BE2C (cell line): ENCODE results near the gene KCNC4.

Source experiments
- DNase-seq: peaks from one replicate; pipeline ENCODE4 v3.0.0-alpha.2; 2020
- H3K27me3 ChIP-seq: fragments of 250-450 bp; sonication (Bioruptor Pico); 2 replicates; pipeline ENCODE4 v1.5.1; 2020; ENCODE audit warnings: mild to moderate bottlenecking
- H3K36me3 ChIP-seq: fragments of 250-450 bp; sonication (Bioruptor Pico); 2 replicates; pipeline ENCODE4 v1.5.1; 2020; ENCODE audit warnings: mild to moderate bottlenecking
- H3K4me1 ChIP-seq: fragments of 250-450 bp; sonication (Bioruptor Pico); 2 replicates; pipeline ENCODE4 v1.5.1; 2020
- H3K4me3 ChIP-seq: 2 replicates; pipeline ENCODE4 v1.5.1; 2011; ENCODE audit warnings: low read depth, low read length
- H3K9me3 ChIP-seq: fragments of 250-450 bp; sonication (Bioruptor Pico); 2 replicates; pipeline ENCODE4 v1.5.1; 2020
- TF ChIP-seq, protein P1 (sequence below): IDR thresholded peaks from 2 replicates; pipeline ENCODE4 v1.5.1; 2012; ENCODE audit warnings: mild to moderate bottlenecking, low read depth, low read length

Gene KCNC4

GRCh38 chr1:110212169-110213142 is 2.3 kb downstream of the KCNC4 start:
- no peaks in the 10 kb centered on the region for H3K9me3 ChIP-seq
- TF ChIP-seq, protein P1, sequence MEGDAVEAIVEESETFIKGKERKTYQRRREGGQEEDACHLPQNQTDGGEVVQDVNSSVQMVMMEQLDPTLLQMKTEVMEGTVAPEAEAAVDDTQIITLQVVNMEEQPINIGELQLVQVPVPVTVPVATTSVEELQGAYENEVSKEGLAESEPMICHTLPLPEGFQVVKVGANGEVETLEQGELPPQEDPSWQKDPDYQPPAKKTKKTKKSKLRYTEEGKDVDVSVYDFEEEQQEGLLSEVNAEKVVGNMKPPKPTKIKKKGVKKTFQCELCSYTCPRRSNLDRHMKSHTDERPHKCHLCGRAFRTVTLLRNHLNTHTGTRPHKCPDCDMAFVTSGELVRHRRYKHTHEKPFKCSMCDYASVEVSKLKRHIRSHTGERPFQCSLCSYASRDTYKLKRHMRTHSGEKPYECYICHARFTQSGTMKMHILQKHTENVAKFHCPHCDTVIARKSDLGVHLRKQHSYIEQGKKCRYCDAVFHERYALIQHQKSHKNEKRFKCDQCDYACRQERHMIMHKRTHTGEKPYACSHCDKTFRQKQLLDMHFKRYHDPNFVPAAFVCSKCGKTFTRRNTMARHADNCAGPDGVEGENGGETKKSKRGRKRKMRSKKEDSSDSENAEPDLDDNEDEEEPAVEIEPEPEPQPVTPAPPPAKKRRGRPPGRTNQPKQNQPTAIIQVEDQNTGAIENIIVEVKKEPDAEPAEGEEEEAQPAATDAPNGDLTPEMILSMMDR = no peak
- H3K4me3 ChIP-seq = no peak overlapping the region
- H3K4me1 ChIP-seq = peaks cover 28% of the 10 kb centered on the region
- no peaks in the 10 kb centered on the region for H3K36me3 ChIP-seq
- no peak for DNase-seq
- H3K27me3 ChIP-seq = peaks cover 7% of the 10 kb centered on the region

DNA sequence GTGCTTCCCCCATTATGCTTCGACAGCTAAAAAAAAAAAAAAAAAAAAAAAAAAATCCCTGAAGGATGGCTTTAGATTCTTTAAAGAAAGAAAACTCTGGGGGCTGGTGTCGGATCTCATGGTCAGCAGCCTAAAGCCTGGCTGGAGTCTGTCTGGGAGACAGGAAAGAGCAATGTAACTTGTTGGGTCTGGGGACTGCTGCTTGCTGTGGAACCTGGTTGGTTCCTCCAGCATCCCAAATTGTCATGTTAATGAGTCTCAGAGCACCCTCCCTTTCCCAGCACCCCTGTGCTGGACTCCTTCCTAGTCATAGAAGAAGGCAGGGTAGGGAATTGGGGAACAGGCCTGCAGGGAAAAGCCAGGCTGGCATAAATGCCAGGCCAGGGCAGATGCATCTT is 3.0 kb downstream of the KCNC4 start:
- TF ChIP-seq, protein P1 = no peak
- H3K4me3 ChIP-seq = no peak overlapping the region
- peaks cover 7% of the 10 kb centered on the region for H3K27me3 ChIP-seq
- H3K9me3 ChIP-seq = no peaks in the 10 kb centered on the region
- no peaks in the 10 kb centered on the region for H3K36me3 ChIP-seq
- H3K4me1 ChIP-seq = peaks cover 26% of the 10 kb centered on the region
- no peak for DNase-seq

DNA sequence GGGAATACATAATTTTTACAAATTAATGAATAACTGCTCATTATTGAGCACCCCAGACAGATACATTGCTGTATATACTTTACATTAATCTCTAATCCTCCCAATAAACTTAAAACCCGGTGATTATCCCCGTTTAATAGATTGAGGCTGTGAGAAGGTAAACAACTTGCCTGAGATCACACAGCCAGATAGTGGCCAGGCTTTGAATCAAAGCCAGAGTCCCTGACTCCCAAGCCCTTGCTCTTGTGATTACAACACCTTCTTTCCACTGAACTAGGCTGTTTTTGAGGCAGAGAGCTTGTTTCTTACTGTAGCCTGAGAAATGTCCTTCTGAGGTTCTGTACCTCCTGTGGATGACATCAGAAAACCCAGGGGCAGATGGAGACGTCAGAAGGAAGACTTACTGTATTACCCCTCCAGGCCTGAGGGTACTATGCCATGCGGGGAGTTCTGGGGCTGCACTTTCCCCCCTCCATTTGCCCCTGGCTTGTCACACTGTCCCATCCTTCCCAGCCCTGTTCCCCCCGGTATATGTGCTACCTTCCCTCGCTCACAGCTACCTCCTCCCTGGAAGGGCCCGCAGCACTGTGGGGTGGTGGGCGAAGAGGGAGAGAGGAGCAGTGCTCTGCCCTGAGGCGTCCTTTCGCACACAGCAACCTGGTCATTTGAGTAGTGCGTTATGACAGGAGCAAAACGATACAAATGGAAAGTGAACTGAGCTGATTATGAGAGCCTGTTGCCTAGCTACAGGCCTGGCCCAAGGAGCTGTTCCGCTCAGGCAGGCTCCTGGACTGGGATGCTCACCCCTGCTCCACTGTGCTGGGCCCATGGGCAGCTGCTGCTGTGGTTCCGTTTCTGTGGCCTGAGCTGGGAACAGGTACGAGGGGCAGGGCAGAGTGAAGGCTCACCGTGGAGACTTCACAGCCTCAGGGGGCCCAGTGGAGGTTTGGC is 4.6 kb downstream of the KCNC4 start:
- Histone ChIP-seq H3K4me3 (no peak overlapping the region), H3K4me1 (peaks cover 23% of the 10 kb centered on the region), H3K27me3 (peaks cover 7% of the 10 kb centered on the region), H3K9me3 (no peaks in the 10 kb centered on the region), H3K36me3 (no peaks in the 10 kb centered on the region)
- TF ChIP-seq, protein P1 = no peak
- DNase-seq = peak; percentile 53

GRCh38 chr1:110215621-110216515 is 5.8 kb downstream of the KCNC4 start:
- Histone ChIP-seq H3K4me1 (peaks cover 23% of the 10 kb centered on the region), H3K4me3 (no peak overlapping the region), H3K36me3 (no peaks in the 10 kb centered on the region), H3K9me3 (no peaks in the 10 kb centered on the region), H3K27me3 (peaks cover 4% of the 10 kb centered on the region)
- TF ChIP-seq, protein P1 = no peak
- no peak for DNase-seq

DNA sequence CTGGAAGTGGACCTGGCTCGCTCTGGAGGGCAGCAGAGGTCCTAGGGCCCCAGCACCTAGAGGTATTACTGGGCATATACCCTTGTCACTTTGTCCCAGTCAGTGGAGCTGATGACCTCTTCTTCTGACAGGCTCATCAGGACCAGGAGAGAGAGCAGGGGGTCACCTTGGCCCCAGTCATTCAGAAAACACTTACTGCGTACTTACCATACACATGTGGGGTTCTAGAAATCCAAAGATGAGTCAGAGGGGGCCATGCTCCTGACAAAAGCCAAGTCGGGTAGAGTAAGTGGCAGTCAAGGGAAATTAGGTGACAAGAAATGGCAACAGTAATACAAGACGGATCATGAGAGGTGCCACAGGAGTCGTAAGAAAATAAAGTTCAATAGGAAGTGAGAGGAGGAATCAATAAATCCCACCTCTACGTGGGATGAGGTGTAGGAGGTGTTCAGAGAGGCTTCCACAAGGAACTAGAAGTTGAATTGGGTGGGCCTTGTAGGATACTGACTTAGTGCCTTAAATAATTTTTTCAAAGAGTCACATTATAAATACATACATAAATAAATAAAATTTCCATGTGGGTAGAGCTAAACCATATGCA is 6.8 kb downstream of the KCNC4 start:
- DNase-seq = no peak
- Histone ChIP-seq H3K4me1 (peaks cover 23% of the 10 kb centered on the region), H3K27me3 (no peaks in the 10 kb centered on the region), H3K36me3 (no peaks in the 10 kb centered on the region), H3K9me3 (no peaks in the 10 kb centered on the region), H3K4me3 (no peak overlapping the region)
- TF ChIP-seq, protein P1 = no peak
